Measurements from ENCODE around the gene CHST10.

DNA sequence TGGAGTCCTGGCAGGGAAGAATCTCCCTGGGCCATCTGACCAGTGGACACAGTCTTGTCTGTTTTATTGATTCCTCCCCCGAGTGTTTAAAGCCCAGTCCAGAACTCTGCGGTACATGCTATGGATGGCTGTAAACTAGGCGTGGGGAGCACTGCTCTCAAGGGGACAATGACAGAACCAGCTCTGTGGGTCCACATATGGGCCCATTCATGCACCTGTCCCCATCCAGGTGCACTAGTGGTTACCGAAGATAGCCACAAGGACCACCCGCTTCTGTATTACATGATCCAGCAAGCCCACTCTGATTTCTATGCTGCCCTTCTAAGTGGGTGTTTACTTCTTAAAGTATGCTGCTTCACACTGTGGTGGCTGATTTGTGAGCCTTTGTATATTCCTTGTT is 21.0 kb downstream of the CHST10 start:
- no peak for TF ChIP-seq POLR2AphosphoS5 (IDR thresholded peaks at IDR 0.05)
- no peak for TF ChIP-seq CTCF (IDR thresholded peaks at IDR 0.05)
- TF ChIP-seq POLR2A (IDR thresholded peaks at IDR 0.05; ENCODE audit: low read depth) = no peak

Data from esophagus muscularis mucosa (tissue), 3 donors.